HepG2 (cell line): ENCODE measurements around the gene SLC35B1. TPM values are rescaled to one million over a fixed set of nuclear protein-coding genes. Genes with fewer than 3 reads are reported as not detected.

Source experiments
- ARNT2 ChIP-seq: sonication (generic); formaldehyde crosslinking; IDR thresholded peaks from 2 replicates; pipeline ENCODE4 v1.8.0; 2022; ENCODE audit warnings: mild to moderate bottlenecking, low read depth, missing genetic modification reagents, moderate library complexity
- ATF5 ChIP-seq: sonication (generic); formaldehyde crosslinking; IDR thresholded peaks from 2 replicates; pipeline ENCODE4 v1.4.0; 2020; ENCODE audit warnings: mild to moderate bottlenecking, low read depth, missing genetic modification reagents
- BCL3 ChIP-seq: sonication (generic); formaldehyde crosslinking; IDR thresholded peaks from 2 replicates; pipeline ENCODE4 v1.5.1; 2020; ENCODE audit warnings: mild to moderate bottlenecking, missing genetic modification reagents, moderate library complexity
- GATA4 ChIP-seq: sonication (generic); IDR thresholded peaks from 2 replicates; pipeline ENCODE4 v1.6.1; 2016; ENCODE audit warnings: antibody characterized with exemption, low read depth, borderline replicate concordance
- MAZ ChIP-seq, 2 experiments: sonication (generic) in 1 of 2; formaldehyde crosslinking in 1 of 2; IDR thresholded peaks; 2 replicates each; pipeline versions ENCODE4 v1.5.0 to v1.6.1; 2012 to 2020; ENCODE audit warnings: low read depth in 2 of 2, mild to moderate bottlenecking in 2 of 2, borderline replicate concordance in 1 of 2, improper control_type of control experiment in 1 of 2, low read length in 1 of 2, missing genetic modification reagents in 1 of 2, moderate library complexity in 1 of 2
- MIXL1 ChIP-seq: IDR thresholded peaks from 2 replicates; pipeline ENCODE4 v1.6.1; 2016
- PITX1 ChIP-seq: sonication (generic); formaldehyde crosslinking; IDR thresholded peaks from 2 replicates; pipeline ENCODE4 v1.5.1; 2020; ENCODE audit warnings: mild to moderate bottlenecking, missing genetic modification reagents
- POGK ChIP-seq: sonication (generic); formaldehyde crosslinking; conservative IDR thresholded peaks from 2 replicates; pipeline ENCODE4 v1.8.0; 2022; ENCODE audit warnings: mild to moderate bottlenecking, moderate library complexity, missing genetic modification reagents
- PRPF4 ChIP-seq: fragments of 200-400 bp; formaldehyde crosslinking; IDR thresholded peaks from 2 replicates; pipeline ENCODE4 v1.6.1; 2016; ENCODE audit warnings: low read length, low read depth; ENCODE audit not compliant: poor library complexity, severe bottlenecking
- RAD51 ChIP-seq: fragments of 450-650 bp; IDR thresholded peaks from 2 replicates; pipeline ENCODE4 v1.6.1; 2016; ENCODE audit warnings: borderline replicate concordance
- RXRA ChIP-seq: sonication (generic); formaldehyde crosslinking; IDR thresholded peaks from 2 replicates; pipeline ENCODE4 v1.5.1; 2020; ENCODE audit warnings: missing genetic modification reagents
- SIX4 ChIP-seq: sonication (generic); formaldehyde crosslinking; IDR thresholded peaks from 2 replicates; pipeline ENCODE4 v1.4.0; 2020; ENCODE audit warnings: missing genetic modification reagents
- SP2 ChIP-seq: sonication (generic); formaldehyde crosslinking; IDR thresholded peaks from 2 replicates; pipeline ENCODE4 v1.5.1; 2020; ENCODE audit warnings: mild to moderate bottlenecking, missing genetic modification reagents
- TFDP2 ChIP-seq: sonication (generic); formaldehyde crosslinking; IDR thresholded peaks from 2 replicates; pipeline ENCODE4 v1.4.0; 2020; ENCODE audit warnings: missing genetic modification reagents
- ZBTB43 ChIP-seq: sonication (generic); formaldehyde crosslinking; conservative IDR thresholded peaks from 2 replicates; pipeline ENCODE4 v1.4.0; 2020; ENCODE audit warnings: missing genetic modification reagents
- ZBTB7B ChIP-seq: sonication (generic); formaldehyde crosslinking; IDR thresholded peaks from 2 replicates; pipeline ENCODE4 v1.4.0; 2020; ENCODE audit warnings: missing genetic modification reagents
- ZKSCAN1 ChIP-seq: fragments of 150-350 bp; IDR thresholded peaks from 2 replicates; pipeline ENCODE4 v1.6.1; 2014; ENCODE audit warnings: low read length
- ZNF253 ChIP-seq: sonication (generic); formaldehyde crosslinking; IDR thresholded peaks from 2 replicates; pipeline ENCODE4 v1.8.0; 2022; ENCODE audit warnings: mild to moderate bottlenecking, missing genetic modification reagents, borderline replicate concordance
- ZNF292 ChIP-seq: sonication (generic); formaldehyde crosslinking; IDR thresholded peaks from 2 replicates; pipeline ENCODE4 v1.8.1; 2022; ENCODE audit warnings: mild to moderate bottlenecking, low read depth, missing genetic modification reagents, borderline replicate concordance
- ZNF615 ChIP-seq: sonication (generic); formaldehyde crosslinking; IDR thresholded peaks from 2 replicates; pipeline ENCODE4 v1.5.0; 2020; ENCODE audit warnings: mild to moderate bottlenecking, missing genetic modification reagents, borderline replicate concordance
- ZNF644 ChIP-seq: IDR thresholded peaks from 2 replicates; pipeline ENCODE4 v1.6.1; 2016; ENCODE audit warnings: low read depth
- ZNF766 ChIP-seq: sonication (generic); formaldehyde crosslinking; IDR thresholded peaks from 2 replicates; pipeline ENCODE4 v1.5.0; 2020; ENCODE audit warnings: missing genetic modification reagents, borderline replicate concordance
- polyA plus RNA-seq, 8 experiments: library from polyadenylated mRNA; depleted of rRNA in 3 of 8; stranded (reverse) in 7 of 8; unstranded in 1 of 8; fragments of >200 nt; fragmentation: Illumina TruSeq in 4 of 8; extraction: Trizol in 4 of 8; gene quantifications; 2 replicates each; pipeline versions ENCODE4 v1.2.1 to v1.2.3, GENCODE V29; 2011 to 2016; ENCODE audit warnings: low read depth in 4 of 8, missing spikeins in 1 of 8, mixed read lengths in 1 of 8; ENCODE audit not compliant: insufficient read depth in 1 of 8
- total RNA-seq, 5 experiments: library from RNA; depleted of rRNA; stranded (reverse); fragments of >200 nt; fragmentation: Illumina TruSeq; extraction: Trizol; gene quantifications; 2 replicates each; pipeline ENCODE4 v1.2.3, GENCODE V29; 2016; ENCODE audit warnings: low read depth in 1 of 5

Gene SLC35B1
- total and polyA plus RNA-seq, 2 of the 13 experiments (the other 11 are each of a cell fraction or from before 2014, with no cell fraction given) = 99.6 to 113 TPM

GRCh38 chr17:49677933-49678847, 29.6 kb downstream of the SLC35B1 start, which contains the start of gene SPOP (continued):
- TF ChIP-seq BCL3 (CRISPR knock-in tag) (peak; percentile 98), POGK (peak; percentile 95), ZNF253 (CRISPR knock-in tag) (peak; percentile 99), TFDP2 (CRISPR knock-in tag) (peak; percentile 100), ZNF292 (CRISPR knock-in tag) (peak; percentile 63; the same call in 1 of the 2 replicates), ZKSCAN1 (no peak), MIXL1 (CRISPR knock-in tag) (peak; percentile 92; the same call in 1 of the 2 replicates), GATA4 (no peak), MAZ (IDR thresholded peaks at IDR 0.05; ENCODE audit: borderline replicate concordance, low read depth, low read length) (peak; percentile 96), MAZ (CRISPR knock-in tag; IDR thresholded peaks at IDR 0.05; ENCODE audit: low read depth) (peak; percentile 96), ZBTB7B (CRISPR knock-in tag) (peak; percentile 95), ATF5 (CRISPR knock-in tag) (peak; percentile 94), ZNF766 (CRISPR knock-in tag) (peak; percentile 99), RAD51 (no peak), ARNT2 (CRISPR knock-in tag) (peak; percentile 95), ZBTB43 (CRISPR knock-in tag) (peak; percentile 100), RXRA (CRISPR knock-in tag) (peak; percentile 73), ZNF644 (no peak), PRPF4 (no peak), PITX1 (peak; percentile 87), SP2 (CRISPR knock-in tag) (peak; percentile 42), SIX4 (peak; percentile 59; the same call in 1 of the 2 replicates), ZNF615 (peak; percentile 97)
